Measurements from ENCODE around the gene MT2A. TPM values are rescaled to one million over a fixed set of nuclear protein-coding genes. Genes with fewer than 3 reads are reported as not detected.
A peak's percentile ranks its signal among the peaks of the same experiment; 100 is the strongest.

Gene MT2A
- total RNA-seq, 1 donor from 2014 or later: 661 TPM

DNA sequence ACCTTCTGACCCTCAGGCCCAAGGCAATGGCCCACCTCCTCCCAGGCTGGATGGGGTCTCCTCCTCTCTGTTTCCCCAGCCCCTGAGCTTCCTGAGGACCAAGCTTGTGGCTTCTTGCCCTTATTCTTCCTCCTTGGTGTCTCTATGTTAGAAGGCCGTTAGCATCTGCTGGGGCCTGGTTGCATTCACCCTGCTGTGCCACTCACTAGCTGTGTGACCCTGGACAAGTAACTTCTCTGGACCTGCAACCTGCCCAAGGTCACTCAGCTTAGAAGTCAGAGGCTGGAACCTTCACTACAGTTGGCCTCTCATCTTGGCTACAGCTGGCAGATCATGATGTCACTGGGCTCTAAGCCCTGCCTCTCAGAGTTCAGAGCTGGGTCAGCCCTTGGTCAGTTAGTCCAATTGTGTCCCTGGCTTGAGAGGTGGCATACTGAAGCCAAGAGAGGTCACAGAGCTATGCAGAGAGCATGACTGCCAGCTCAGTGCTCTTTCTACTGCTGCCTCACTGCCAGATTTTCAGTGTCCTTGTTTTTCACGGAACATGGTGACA lies 3.0 kb downstream of the MT2A start:
- intact Hi-C loops (cut with DNase I): loop anchor here (2.0 kb wide), 1 partner anchor 13 kb away; the partner anchor contains the start of gene MT1E
- H3K4me1 ChIP-seq: peaks cover 41% of the 10 kb centered on the region
- H3K27me3 ChIP-seq: no peaks in the 10 kb centered on the region
- TF ChIP-seq, protein P1, sequence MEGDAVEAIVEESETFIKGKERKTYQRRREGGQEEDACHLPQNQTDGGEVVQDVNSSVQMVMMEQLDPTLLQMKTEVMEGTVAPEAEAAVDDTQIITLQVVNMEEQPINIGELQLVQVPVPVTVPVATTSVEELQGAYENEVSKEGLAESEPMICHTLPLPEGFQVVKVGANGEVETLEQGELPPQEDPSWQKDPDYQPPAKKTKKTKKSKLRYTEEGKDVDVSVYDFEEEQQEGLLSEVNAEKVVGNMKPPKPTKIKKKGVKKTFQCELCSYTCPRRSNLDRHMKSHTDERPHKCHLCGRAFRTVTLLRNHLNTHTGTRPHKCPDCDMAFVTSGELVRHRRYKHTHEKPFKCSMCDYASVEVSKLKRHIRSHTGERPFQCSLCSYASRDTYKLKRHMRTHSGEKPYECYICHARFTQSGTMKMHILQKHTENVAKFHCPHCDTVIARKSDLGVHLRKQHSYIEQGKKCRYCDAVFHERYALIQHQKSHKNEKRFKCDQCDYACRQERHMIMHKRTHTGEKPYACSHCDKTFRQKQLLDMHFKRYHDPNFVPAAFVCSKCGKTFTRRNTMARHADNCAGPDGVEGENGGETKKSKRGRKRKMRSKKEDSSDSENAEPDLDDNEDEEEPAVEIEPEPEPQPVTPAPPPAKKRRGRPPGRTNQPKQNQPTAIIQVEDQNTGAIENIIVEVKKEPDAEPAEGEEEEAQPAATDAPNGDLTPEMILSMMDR (IDR thresholded peaks at IDR 0.05): no peak
- no peak for TF ChIP-seq POLR2A (IDR thresholded peaks at IDR 0.05)
- TF ChIP-seq POLR2AphosphoS5 (IDR thresholded peaks at IDR 0.05; ENCODE audit: insufficient read depth in 1 of 2, low read depth in 1 of 2): no peak
- no peak for DNase-seq (ENCODE audit: extremely low spot score in 2 of 2)
- no peaks in the 10 kb centered on the region for H3K9me3 ChIP-seq
- peak overlapping the region; percentile 83 for H3K27ac ChIP-seq
- peak overlapping the region in 1 of 2 donors; percentile 67 for H3K4me3 ChIP-seq
- H3K36me3 ChIP-seq: no peaks in the 10 kb centered on the region

DNA sequence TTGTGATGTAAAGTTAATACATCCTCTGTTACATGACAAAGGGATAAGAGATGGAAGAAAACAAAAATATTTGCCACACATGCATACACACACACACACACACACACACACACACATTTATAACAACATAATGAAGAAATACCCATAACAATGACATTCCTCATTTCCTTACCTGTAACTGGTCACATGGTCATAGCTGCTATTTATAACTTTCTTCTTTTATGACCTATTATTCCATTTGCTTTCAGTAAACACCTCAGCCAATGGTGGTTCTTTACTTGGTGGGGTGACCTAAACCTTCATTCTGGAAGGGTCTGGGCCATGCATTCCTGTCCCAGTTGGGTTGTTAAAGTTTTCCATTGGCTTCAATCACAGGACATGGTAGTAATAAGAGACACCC lies 5.3 kb downstream of the MT2A start:
- H3K4me1 ChIP-seq: peaks cover 41% of the 10 kb centered on the region
- H3K27me3 ChIP-seq: no peaks in the 10 kb centered on the region
- no peak overlapping the region for H3K27ac ChIP-seq
- intact Hi-C loops (cut with DNase I): no loop called here
- TF ChIP-seq, protein P1 (IDR thresholded peaks at IDR 0.05): no peak
- no peak for TF ChIP-seq POLR2A (IDR thresholded peaks at IDR 0.05)
- TF ChIP-seq POLR2AphosphoS5 (IDR thresholded peaks at IDR 0.05; ENCODE audit: insufficient read depth in 1 of 2, low read depth in 1 of 2): no peak
- H3K36me3 ChIP-seq: no peaks in the 10 kb centered on the region
- H3K9me3 ChIP-seq: no peaks in the 10 kb centered on the region
- no peak for DNase-seq (ENCODE audit: extremely low spot score in 2 of 2)
- H3K4me3 ChIP-seq: no peak overlapping the region

DNA sequence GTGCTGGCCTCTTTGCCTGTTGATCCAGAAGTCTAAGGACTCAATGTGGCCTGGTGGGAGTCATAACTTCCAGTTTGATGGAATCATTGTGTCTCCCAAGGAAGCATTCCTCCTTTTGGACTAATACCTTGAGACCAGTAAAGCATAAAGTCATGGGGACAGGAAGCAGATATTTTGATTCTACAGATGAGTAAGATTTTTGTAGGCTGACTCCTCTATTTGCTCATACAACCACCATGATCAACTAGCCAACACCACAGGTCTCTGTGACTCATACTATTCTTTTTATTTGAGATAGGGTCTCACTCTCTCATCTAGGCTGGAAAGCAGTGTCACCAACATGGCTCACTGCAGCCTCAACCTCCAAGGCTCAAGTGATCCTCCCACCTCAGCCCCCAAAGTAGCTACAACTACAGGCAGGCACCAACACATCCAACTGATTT lies 6.2 kb downstream of the MT2A start:
- intact Hi-C loops (cut with DNase I): no loop called here
- Histone ChIP-seq H3K36me3 (no peaks in the 10 kb centered on the region), H3K4me1 (peaks cover 40% of the 10 kb centered on the region), H3K27ac (no peak overlapping the region), H3K27me3 (no peaks in the 10 kb centered on the region), H3K9me3 (no peaks in the 10 kb centered on the region), H3K4me3 (no peak overlapping the region)
- DNase-seq (ENCODE audit: extremely low spot score in 2 of 2): no peak
- TF ChIP-seq, protein P1 (IDR thresholded peaks at IDR 0.05): no peak
- no peak for TF ChIP-seq POLR2AphosphoS5 (IDR thresholded peaks at IDR 0.05; ENCODE audit: insufficient read depth in 1 of 2, low read depth in 1 of 2)
- no peak for TF ChIP-seq POLR2A (IDR thresholded peaks at IDR 0.05)

DNA sequence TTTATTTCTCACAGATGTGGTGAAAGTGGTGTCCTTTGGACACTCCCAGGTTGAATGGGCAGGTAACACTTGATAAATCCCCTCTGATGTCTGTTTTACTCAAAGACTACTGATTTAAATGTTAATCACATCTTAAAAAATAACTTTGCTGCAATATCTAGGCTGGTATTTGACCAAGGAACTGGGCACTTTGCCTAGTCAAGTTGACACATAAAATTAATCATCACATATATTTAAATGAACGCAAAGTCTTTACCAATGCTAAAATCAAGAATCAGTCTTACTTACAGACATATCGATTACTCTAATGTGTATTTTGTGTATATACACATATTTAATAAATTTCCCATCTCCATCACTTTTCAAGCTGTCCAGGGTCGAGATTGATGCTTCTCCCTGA lies 7.0 kb downstream of the MT2A start:
- no peak overlapping the region for H3K27ac ChIP-seq
- H3K4me1 ChIP-seq: peaks cover 32% of the 10 kb centered on the region
- intact Hi-C loops (cut with DNase I): no loop called here
- no peak overlapping the region for H3K4me3 ChIP-seq
- no peak for TF ChIP-seq POLR2AphosphoS5 (IDR thresholded peaks at IDR 0.05; ENCODE audit: insufficient read depth in 1 of 2, low read depth in 1 of 2)
- TF ChIP-seq, protein P1 (IDR thresholded peaks at IDR 0.05): no peak
- TF ChIP-seq POLR2A (IDR thresholded peaks at IDR 0.05): no peak
- H3K9me3 ChIP-seq: no peaks in the 10 kb centered on the region
- H3K27me3 ChIP-seq: no peaks in the 10 kb centered on the region
- no peak for DNase-seq (ENCODE audit: extremely low spot score in 2 of 2)
- H3K36me3 ChIP-seq: no peaks in the 10 kb centered on the region

DNA sequence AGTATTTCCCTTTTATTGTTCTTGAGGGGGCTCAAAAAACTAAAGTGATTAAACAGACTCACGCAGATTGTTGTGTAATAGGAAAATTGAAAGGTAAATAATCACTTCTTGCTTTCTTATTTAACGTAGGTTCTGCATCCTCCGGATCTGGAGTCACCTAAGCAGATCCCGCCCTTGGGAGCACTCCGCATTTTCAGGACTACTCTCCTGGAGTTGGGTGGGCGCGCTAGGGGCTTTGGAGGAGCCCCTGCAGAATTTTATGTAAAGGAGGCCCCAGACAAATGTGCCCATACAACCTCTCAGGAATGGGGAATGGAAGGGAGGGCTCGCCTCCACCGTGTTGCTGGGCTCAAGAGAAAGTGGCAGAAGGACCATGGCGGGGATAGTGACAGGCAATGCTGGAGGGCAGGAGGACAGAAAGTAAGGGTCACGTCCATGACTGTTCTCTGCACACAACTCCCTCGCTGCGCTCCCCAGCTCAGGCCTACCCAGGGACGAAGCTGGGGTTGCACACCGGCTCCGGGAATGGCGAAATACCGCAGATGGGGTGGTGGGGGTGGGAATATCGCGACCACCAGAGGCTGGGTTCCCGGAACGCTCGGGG lies 8.3 kb downstream of the MT2A start:
- Histone ChIP-seq H3K4me3 (peak overlapping the region; percentile 30 to 52), H3K27me3 (no peaks in the 10 kb centered on the region), H3K4me1 (peaks cover 19% of the 10 kb centered on the region), H3K36me3 (no peaks in the 10 kb centered on the region), H3K27ac (peak overlapping the region; percentile 53), H3K9me3 (no peaks in the 10 kb centered on the region)
- intact Hi-C loops (cut with DNase I): no loop called here
- no peak for DNase-seq (ENCODE audit: extremely low spot score in 2 of 2)
- TF ChIP-seq POLR2A (IDR thresholded peaks at IDR 0.05) (no peak), POLR2AphosphoS5 (IDR thresholded peaks at IDR 0.05; ENCODE audit: insufficient read depth in 1 of 2, low read depth in 1 of 2) (no peak)
- TF ChIP-seq, protein P1 (IDR thresholded peaks at IDR 0.05): no peak
